HG03159 (cell line): Measurements from ENCODE around the gene CCDC85B.

ENCODE experiments used
- ATAC-seq: cut with Tn5 transposase; IDR thresholded peaks from one replicate; pipeline ENCODE4 v1.9.1; 2021; ENCODE audit warnings: mild to moderate bottlenecking, moderate library complexity; ENCODE audit not compliant: unreplicated experiment

Gene CCDC85B

DNA sequence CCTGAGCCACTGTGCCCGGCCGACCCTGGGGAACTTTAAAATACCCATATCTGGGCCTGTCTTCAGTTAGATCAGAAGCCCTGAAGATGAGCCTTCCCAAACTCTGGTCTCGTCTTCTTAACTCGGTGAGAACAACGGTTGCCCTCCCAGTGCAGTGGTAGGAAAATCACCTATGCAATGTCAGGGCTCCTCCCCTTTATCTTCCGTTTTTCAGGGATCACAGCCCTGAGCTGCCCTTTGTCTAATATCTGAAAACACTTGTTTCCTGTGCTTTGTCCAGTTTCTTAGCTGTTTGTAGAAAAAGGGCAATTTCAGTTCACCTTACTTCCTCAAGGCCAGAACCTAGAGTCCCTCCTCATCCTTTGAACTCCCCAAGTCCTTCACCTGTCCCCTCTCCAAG is 38.2 kb downstream of the CCDC85B start:
- ATAC-seq, result peak; percentile 10

DNA sequence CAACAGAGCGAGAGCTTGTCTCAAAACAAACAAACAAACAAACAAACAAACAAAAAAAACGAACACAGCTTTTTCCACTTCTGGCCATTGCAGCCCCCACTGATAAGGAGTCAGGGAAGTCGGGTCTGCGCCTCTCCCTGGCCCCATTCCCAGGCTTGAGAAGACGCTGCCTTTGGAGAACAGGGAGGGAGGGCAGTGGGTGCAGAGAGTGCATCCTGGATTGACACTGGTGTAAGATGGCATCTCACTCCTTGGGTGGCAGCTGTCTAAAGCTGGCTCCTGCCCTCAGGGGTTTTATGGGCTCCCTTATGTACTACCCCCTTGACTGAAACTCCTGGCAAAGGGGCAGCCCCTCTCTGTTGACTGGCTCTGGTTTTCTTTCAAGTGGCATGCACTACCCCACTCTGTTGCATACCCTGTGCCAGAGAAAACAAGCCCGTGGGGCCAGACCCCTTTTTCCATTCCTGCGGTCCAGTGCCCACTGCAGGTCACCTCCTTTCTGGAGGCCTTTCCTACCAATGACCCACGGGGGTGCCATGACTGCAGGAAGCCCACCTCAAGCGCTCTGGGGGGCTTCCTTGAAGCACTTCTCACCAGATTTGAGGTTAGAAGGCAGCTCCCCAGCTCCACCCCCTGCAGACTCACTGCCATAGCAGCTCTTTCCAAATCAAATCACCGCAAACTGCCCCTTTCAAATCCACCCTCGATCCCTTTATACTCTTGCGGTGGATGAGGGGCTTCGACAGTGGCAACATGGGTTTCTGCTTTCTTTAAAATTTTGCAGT is 41.5 kb downstream of the CCDC85B start:
- ATAC-seq, result no peak

DNA sequence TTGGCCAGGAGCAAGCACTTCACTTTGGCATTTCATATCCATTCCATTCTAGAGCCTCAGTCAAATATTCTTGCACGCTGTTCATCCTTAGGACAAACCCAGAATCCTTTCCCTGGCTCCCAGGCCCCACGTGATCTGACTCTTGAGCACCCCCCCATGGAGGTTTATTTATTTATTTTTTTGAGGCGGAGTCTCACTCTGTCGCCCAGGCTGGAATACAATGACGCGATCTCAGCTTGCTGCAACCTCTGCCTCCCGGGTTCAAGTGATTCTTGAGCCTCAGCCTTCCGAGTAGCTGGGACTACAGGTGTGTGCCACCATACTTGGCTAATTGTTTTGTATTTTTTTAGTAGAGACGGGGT is 42.1 kb downstream of the CCDC85B start:
- no peak for ATAC-seq

DNA sequence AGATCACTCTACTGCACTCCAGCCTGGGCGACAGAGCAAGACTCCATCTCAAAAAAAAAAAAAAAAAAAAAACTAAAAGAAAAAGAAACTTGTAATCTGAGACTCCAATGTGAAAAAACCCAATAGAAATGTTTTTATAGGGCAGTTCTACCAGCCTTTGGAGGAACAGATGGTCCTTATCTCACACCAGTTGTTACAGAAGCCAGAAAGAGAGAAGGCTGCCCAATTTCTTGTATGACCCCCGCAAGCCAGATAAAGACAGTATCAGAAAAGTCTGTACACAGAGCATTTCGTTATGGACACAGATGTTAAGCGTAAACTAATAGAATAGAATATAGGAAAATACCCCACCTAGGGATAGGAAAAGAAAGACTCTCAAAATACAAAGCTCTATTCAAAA is 43.5 kb downstream of the CCDC85B start:
- no peak for ATAC-seq

DNA sequence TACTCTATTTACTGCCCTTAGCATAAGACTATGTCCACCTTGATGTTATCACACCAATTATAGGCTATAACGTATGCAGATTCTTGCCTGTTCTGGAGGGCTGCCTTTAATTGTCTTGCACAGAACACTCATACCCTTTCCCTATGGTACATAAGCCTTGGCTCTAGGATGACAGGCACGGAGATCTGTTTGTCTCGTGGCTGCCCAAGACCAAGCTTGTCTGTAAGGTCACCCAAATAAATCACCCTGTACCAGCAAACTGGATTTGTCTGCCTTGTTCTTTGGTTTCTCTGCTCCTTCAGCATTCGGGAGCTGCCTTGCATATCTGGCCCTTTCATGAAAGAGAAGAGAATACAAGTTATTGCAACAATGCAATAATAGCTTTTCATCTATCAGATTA is 47.3 kb downstream of the CCDC85B start:
- no peak for ATAC-seq
